GM12873 (cell line): ENCODE data around the gene APMAP.

Experiments used
- TF ChIP-seq, protein P1 (sequence below): IDR thresholded peaks from 2 replicates; pipeline ENCODE4 v1.5.1; 2012; ENCODE audit warnings: low read depth, mild to moderate bottlenecking, moderate library complexity, low read length, control low read depth; ENCODE audit not compliant: insufficient read depth; ENCODE audit errors: missing control alignments

Gene APMAP

DNA sequence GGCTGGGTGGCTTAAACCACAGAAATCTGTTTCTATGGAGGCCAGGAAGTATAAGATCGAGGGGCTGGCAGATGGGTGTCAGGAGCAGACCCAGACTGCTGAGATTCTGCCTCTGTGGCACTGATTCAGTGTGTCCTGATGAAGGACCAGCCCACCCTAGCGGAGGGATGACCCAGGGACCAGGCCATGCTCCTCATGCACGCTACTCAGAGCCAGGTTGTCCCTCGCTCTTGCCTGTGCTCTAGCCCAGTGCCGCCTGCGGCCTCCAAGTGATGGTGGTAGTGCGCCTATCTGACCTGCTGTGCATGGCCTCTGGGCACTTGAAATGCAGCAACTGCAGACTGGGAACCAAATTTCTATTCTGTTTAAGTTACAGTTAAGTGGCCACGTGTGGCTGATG lies 13.1 kb upstream of the APMAP start:
- TF ChIP-seq, protein P1, sequence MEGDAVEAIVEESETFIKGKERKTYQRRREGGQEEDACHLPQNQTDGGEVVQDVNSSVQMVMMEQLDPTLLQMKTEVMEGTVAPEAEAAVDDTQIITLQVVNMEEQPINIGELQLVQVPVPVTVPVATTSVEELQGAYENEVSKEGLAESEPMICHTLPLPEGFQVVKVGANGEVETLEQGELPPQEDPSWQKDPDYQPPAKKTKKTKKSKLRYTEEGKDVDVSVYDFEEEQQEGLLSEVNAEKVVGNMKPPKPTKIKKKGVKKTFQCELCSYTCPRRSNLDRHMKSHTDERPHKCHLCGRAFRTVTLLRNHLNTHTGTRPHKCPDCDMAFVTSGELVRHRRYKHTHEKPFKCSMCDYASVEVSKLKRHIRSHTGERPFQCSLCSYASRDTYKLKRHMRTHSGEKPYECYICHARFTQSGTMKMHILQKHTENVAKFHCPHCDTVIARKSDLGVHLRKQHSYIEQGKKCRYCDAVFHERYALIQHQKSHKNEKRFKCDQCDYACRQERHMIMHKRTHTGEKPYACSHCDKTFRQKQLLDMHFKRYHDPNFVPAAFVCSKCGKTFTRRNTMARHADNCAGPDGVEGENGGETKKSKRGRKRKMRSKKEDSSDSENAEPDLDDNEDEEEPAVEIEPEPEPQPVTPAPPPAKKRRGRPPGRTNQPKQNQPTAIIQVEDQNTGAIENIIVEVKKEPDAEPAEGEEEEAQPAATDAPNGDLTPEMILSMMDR = no peak

DNA sequence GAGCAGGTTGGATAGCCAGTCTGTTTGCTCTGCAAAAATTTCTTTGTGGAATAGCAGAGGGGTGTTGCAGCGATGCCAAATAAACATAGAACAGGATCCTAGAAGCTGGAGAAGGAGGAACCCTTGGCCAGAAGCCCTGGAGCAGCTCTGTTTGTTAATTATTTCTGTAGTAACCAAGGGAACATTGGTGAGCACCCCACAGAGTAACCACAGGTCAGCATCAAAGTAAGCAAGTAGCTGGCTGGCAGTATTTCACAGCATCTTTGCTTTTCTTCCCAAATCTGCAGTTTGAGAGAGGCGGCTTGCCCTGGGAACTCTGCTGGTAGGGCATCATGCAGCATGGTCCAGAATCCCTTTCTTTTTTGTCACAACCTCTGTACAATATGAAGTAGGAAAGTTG lies 12.7 kb upstream of the APMAP start:
- TF ChIP-seq, protein P1 = no peak

DNA sequence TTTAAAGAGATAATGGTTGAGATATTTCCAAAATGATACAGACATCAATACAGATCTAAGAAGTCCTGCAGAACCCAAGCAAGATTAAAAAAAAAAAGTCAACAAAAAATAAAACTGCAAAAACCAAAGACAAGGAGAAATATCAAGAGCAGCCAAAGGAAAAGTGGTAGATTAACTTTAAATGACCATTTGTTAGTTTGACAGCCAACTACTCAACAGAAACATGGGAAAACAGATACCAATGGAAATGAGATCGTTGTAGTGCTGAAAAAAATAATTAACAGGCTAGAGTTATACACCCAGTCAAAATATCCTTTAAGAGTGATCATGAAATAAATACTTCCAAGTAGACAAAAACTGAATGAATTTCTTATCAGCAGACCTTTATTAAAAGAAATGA lies 10.5 kb upstream of the APMAP start:
- TF ChIP-seq, protein P1 = no peak

DNA sequence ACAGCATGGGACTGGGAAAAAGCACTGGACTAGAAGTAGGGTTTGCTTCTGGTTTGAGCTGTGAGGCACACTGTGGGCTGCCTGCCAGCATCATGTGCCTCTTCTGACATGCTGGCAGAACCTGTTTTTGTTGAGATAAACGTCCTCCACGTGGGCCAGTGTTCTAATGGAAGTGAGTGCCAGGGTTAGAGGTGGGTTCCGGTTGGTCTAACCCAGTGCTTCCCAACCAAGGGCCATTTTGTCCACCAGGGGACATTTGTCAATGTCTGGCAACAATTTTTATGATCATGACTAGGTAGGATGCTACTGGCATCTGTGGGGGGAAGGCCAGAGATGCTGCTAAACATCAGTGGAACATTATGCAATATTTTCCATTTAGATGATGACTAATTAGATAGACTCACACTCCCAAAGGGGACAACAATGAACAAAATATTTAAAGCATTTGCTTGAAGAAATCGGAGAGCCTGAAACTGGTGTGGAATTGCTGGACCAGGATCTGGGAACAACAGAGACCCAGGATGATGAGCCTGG lies 7.8 kb upstream of the APMAP start:
- TF ChIP-seq, protein P1 = no peak

DNA sequence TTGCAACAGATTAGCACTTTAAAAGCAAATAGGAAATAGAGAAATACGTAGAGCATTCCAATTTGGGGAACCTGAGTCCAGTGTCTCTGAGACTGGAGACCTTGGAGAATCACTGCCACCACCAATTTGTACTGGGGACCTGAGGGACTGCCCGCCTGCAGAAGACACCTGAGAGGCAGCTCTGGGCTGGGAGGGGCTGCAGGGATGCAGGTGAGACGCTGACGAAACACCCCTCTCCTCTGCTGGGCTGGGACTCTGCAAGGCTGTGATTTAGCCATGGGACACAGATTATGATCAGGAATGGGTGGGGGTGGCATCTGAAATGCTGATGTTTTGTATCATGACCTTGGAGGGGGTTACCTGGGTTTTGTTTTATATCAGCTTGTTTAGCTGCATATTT lies 7.0 kb upstream of the APMAP start:
- TF ChIP-seq, protein P1 = no peak

DNA sequence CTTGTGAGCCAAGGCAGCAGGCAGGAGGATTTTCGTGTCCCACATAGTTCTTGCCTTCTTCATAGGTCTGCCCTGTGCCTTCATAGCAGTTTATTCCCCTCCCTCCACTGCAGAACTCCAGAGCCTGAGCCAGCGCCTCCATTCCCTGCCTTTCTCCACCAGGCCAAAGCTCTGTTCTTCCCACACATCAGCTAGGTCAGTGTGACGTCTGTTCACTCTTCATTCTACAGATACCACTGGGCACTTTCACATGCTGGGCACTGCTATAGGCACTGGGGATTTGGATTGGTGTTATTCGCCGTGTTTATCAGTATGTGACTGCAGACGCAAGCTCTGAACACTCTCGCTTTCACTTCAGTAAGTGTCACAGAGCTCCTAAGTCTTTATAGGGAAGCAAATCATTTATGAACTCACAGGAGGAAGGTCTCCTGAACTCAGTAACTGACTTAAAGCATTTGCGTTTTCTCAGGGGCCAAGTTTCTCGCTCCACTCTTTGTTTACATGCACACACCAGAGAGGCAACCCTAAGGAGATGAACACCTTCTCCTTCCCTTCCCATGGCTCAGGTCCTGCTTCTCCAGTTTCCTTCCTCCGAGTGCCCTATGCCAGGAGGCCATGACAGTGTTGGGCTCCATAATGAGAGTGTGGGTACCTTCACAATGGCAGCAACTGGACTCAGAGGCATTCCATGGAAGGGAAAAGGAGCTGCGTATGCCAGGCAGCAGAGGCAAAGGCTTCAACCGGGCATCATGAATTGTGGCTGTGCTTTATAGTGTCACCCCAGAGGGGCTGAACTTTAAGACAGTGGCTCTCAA lies 6.3 kb upstream of the APMAP start:
- TF ChIP-seq, protein P1 = no peak

DNA sequence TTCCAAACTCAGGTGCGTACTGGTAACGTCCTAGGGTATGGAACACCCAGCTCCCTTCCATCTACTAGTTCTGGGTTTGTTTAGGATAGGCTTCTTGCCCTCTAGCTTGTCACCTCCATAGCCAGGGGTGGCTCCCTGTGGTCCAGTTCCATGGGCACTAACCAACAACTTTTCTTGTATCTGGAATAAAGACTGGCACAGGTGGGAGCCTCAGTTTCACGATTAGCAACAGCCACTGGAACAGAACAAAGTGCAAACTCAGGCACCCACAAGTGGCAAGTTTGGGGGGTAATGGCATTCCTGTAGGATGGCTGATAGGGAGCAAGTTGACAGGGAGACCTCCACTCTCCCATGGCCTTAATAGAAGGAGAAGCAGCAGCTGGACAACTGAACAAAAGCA lies 5.6 kb upstream of the APMAP start:
- TF ChIP-seq, protein P1 = no peak
